ENCODE results near the gene SLC2A4.

- no peak for TF ChIP-seq CTCF (conservative IDR thresholded peaks at IDR 0.05)
- no peak for TF ChIP-seq ZFX (IDR thresholded peaks at IDR 0.05)
These were observed 45.5 kb upstream of the SLC2A4 start for GRCh38 chr17:7235693-7236665.
